GM18870 (cell line): ENCODE measurements around the gene KCTD17.

Experiments used
- ATAC-seq: cut with Tn5 transposase; IDR thresholded peaks from one replicate; pipeline ENCODE4 v1.9.1; 2021; ENCODE audit warnings: moderate library complexity; ENCODE audit not compliant: unreplicated experiment

Gene KCTD17

GRCh38 chr22:37036655-37037377 is 14.7 kb upstream of the KCTD17 start:
- no peak for ATAC-seq

- no peak for ATAC-seq
Observed at GRCh38 chr22:37037669-37038068, 13.9 kb upstream of the KCTD17 start.

- no peak for ATAC-seq
Observed at GRCh38 chr22:37039466-37039865, 12.1 kb upstream of the KCTD17 start.

GRCh38 chr22:37043209-37043827 is 8.2 kb upstream of the KCTD17 start:
- no peak for ATAC-seq

- no peak for ATAC-seq
Observed at GRCh38 chr22:37043828-37044538, 7.6 kb upstream of the KCTD17 start.

- no peak for ATAC-seq
Observed at GRCh38 chr22:37044634-37045625, 6.6 kb upstream of the KCTD17 start.

- no peak for ATAC-seq
Observed at GRCh38 chr22:37045958-37046357, 5.6 kb upstream of the KCTD17 start.

- ATAC-seq, result no peak
Observed at GRCh38 chr22:37046589-37046988, 5.0 kb upstream of the KCTD17 start.

- ATAC-seq, result no peak
Observed at GRCh38 chr22:37047006-37047405, 4.5 kb upstream of the KCTD17 start.

- ATAC-seq, result no peak
Observed at GRCh38 chr22:37048133-37048532, 3.4 kb upstream of the KCTD17 start.

GRCh38 chr22:37049224-37049623 is 2.3 kb upstream of the KCTD17 start:
- ATAC-seq, result no peak

GRCh38 chr22:37050913-37051312 is 629 bp upstream of the KCTD17 start:
- no peak for ATAC-seq

- ATAC-seq, result no peak
Observed at GRCh38 chr22:37052386-37053309, 1.1 kb downstream of the KCTD17 start.

- ATAC-seq, result no peak
Observed at GRCh38 chr22:37053310-37054055, 1.9 kb downstream of the KCTD17 start.

GRCh38 chr22:37054056-37054395 is 2.5 kb downstream of the KCTD17 start:
- no peak for ATAC-seq

- no peak for ATAC-seq
Observed at GRCh38 chr22:37054600-37055365, 3.2 kb downstream of the KCTD17 start.

- no peak for ATAC-seq
Observed at GRCh38 chr22:37056246-37056645, 4.7 kb downstream of the KCTD17 start.

- ATAC-seq, result no peak
Observed at GRCh38 chr22:37057226-37057625, 5.7 kb downstream of the KCTD17 start.
